Type B pancreatic cell (in vitro differentiated cells): ENCODE data around the gene C3orf18. TPM values are rescaled to one million over a fixed set of nuclear protein-coding genes. Genes with fewer than 3 reads are reported as not detected.

Source experiments
- DNase-seq: peaks from one replicate; pipeline ENCODE4 v3.0.0; 2021; ENCODE audit warnings: mixed read lengths; ENCODE audit not compliant: unreplicated experiment; ENCODE audit errors: extremely low spot score
- H3K27ac Mint-ChIP-seq: 2 replicates; pipeline ENCODE4 v1.8.0; 2021; ENCODE audit warnings: mild to moderate bottlenecking, mixed read lengths
- H3K27me3 Mint-ChIP-seq: 2 replicates; pipeline ENCODE4 v1.8.0; 2021; ENCODE audit warnings: mixed read lengths
- H3K36me3 Mint-ChIP-seq: 2 replicates; pipeline ENCODE4 v1.8.0; 2021; ENCODE audit warnings: mixed read lengths
- H3K4me1 Mint-ChIP-seq: one replicate; pipeline ENCODE4 v1.8.0; 2021; ENCODE audit warnings: mixed read lengths; ENCODE audit not compliant: unreplicated experiment
- H3K4me3 Mint-ChIP-seq: 2 replicates; pipeline ENCODE4 v1.8.0; 2021; ENCODE audit warnings: mild to moderate bottlenecking, mixed read lengths
- H3K9me3 Mint-ChIP-seq: 2 replicates; pipeline ENCODE4 v1.8.0; 2021; ENCODE audit warnings: mixed read lengths
- CTCF ChIP-seq: fragments of 200-600 bp; sonication (generic); conservative IDR thresholded peaks from 2 replicates; pipeline ENCODE4 v1.5.0; 2021; ENCODE audit warnings: antibody characterized with exemption, mild to moderate bottlenecking
- total RNA-seq: library from RNA; stranded (reverse); gene quantifications from 2 replicates; pipeline ENCODE4 v1.2.1, GENCODE V29; 2021; ENCODE audit warnings: low replicate concordance

C3orf18 gene
- total RNA-seq, 1 donor from 2014 or later, result 11.9 TPM

DNA sequence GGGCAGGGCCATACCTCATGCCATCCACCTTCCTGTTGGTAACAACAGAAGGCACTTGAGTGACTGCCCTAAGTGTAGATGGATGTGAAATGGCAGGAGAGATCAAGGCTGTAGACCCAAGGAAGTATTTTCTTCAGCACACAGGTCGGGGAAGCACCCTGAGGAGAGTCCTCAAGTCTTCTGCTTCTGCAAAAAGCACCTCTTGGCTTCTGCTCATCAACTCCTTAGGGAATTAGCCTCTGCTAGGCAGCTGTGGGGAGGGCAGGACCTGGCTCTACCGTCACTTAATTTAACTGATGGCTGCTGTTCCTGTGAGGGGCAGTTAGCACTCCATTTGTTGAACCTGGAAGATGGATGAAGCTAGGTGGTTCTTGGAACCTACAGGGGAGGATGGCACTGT lies 57.2 kb downstream of the C3orf18 start:
- Mint-ChIP-seq H3K27me3 (peaks cover 18% of the 10 kb centered on the region), H3K27ac (no peak overlapping the region), H3K4me1 (peaks cover 21% of the 10 kb centered on the region), H3K36me3 (no peaks in the 10 kb centered on the region), H3K4me3 (no peak overlapping the region), H3K9me3 (no peaks in the 10 kb centered on the region)
- TF ChIP-seq CTCF, result no peak
- no peak for DNase-seq

GRCh38 chr3:50509715-50510114 lies 57.8 kb downstream of the C3orf18 start:
- DNase-seq, result no peak
- no peak for TF ChIP-seq CTCF
- Mint-ChIP-seq H3K4me3 (no peak overlapping the region), H3K36me3 (no peaks in the 10 kb centered on the region), H3K9me3 (no peaks in the 10 kb centered on the region), H3K27me3 (peaks cover 19% of the 10 kb centered on the region), H3K27ac (no peak overlapping the region), H3K4me1 (peaks cover 15% of the 10 kb centered on the region)

DNA sequence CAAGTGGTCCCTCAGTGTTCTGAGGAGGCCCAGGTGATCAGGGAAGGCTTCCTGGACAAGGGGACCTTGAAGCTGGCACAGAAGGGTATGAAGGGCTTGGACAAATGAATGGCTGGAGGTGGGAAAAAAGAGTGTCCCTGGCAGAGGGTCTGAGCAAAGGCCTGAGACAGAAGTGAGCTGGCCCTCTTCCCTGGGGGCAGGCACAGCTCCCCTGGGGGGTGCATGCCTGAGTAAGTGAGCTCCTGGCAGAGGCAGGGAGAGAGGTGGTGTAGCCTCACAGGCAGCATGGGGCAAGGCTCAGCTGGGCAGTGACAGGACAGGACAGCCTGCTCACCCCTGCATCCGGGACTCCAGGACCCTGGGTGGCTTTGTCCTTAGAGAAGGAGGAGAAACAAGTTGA lies 58.7 kb downstream of the C3orf18 start:
- H3K36me3 Mint-ChIP-seq, result no peaks in the 10 kb centered on the region
- H3K27me3 Mint-ChIP-seq, result peaks cover 19% of the 10 kb centered on the region
- H3K4me3 Mint-ChIP-seq, result no peak overlapping the region
- no peak for TF ChIP-seq CTCF
- no peak for DNase-seq
- H3K27ac Mint-ChIP-seq, result no peak overlapping the region
- no peaks in the 10 kb centered on the region for H3K9me3 Mint-ChIP-seq
- H3K4me1 Mint-ChIP-seq, result peaks cover 7% of the 10 kb centered on the region

Other genes with a start within 250 kb of the C3orf18 start
- gene HYAL2, start 245.0 kb downstream of the C3orf18 start, total RNA-seq, result 46.6 and 52.5 TPM in 2 replicates
- gene TUSC2, start 239.5 kb downstream of the C3orf18 start, total RNA-seq, result 24.9 and 39.0 TPM in 2 replicates
- gene RASSF1, start 226.9 kb downstream of the C3orf18 start, total RNA-seq, result 13.7 and 13.8 TPM in 2 replicates
- gene ZMYND10, start 222.0 kb downstream of the C3orf18 start, total RNA-seq, result 1.8 and 13.4 TPM in 2 replicates
- gene NPRL2, start 217.0 kb downstream of the C3orf18 start, total RNA-seq, result 20.3 and 27.9 TPM in 2 replicates
- 10.1 and 15.9 TPM in 2 replicates for gene CYB561D2, start 216.9 kb downstream of the C3orf18 start, total RNA-seq
- gene TMEM115, start 208.2 kb downstream of the C3orf18 start, total RNA-seq, result 42.7 and 44.4 TPM in 2 replicates
- gene CACNA2D2, start 64.1 kb downstream of the C3orf18 start, total RNA-seq, result 7.8 and 19.4 TPM in 2 replicates
- 20.2 and 29.9 TPM in 2 replicates for gene HEMK1, start 1.8 kb upstream of the C3orf18 start, total RNA-seq
- gene CISH, start 44.0 kb upstream of the C3orf18 start, total RNA-seq, result 4.1 and 7.0 TPM in 2 replicates
- gene MAPKAPK3, start 49.4 kb upstream of the C3orf18 start, total RNA-seq, result 40.3 and 47.0 TPM in 2 replicates
- 5.9 and 15.4 TPM in 2 replicates for gene DOCK3, start 107.2 kb upstream of the C3orf18 start, total RNA-seq